Measurements from ENCODE around the gene DIS3L2. TPM values are rescaled to one million over a fixed set of nuclear protein-coding genes. Genes with fewer than 3 reads are reported as not detected.

DIS3L2 gene
- total RNA-seq, 2 donors from 2014 or later, result 39.5 to 42.4 TPM

DNA sequence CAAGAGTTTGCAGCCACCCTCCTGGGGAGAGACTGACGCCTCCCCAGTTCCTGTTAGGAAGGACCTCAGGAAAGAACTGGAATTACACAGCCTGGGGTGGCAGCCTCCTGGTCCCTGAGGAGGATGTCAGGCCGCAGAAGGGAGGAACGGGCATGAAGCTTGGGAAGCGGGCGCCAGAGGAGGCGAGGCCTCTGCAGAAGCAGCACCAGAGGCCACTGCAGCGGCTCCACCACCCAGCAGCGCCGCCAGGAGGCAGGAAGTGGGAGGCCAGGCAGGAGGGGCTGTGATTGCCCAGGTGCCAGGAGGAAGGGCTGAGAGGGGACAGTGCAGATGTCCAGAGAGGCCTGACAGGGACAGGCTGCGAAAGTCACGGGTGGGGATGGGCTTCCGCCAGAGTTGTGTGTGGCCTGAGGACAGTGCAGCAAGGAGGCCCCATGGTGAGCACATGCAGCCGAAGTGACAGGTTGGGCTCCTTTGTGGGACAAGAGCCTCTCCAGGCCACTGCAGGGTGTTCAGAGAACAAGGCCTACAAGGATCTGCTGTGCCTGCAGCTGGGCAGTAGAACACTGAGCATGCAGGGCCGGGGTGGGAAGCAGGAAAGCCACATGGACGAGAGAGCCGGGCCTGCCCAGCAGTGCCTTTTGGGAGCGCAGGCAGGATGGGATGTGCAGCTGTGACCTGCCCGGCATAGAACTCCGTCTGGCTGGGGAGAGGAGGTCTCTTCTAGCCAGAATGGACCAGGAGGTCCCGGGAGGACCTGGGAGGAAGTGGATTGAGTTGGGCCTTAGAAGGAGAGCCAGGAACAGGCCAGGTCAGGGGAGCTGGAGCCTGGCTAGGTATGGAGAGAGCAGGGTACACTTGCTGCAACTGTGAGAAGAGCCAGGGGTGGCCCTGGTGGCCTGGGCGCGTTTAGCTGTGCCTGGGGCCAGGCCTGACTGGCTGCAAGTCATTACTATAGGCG is 377.9 kb downstream of the DIS3L2 start:
- H3K9me3 Mint-ChIP-seq, result no peaks in the 10 kb centered on the region
- Histone ChIP-seq H3K4me3 (ENCODE audit: low read length) (no peak overlapping the region), H3K4me1 (ENCODE audit: control insufficient read depth, insufficient read depth, low read length) (no peaks in the 10 kb centered on the region), H3K9ac (ENCODE audit: extremely low read depth, low read length, poor library complexity, severe bottlenecking) (no peak overlapping the region), H3K27ac (ENCODE audit: low read depth, low read length) (no peak overlapping the region), H3K9me3 (ENCODE audit: control insufficient read depth, low read length) (no peaks in the 10 kb centered on the region), H3K27me3 (ENCODE audit: control insufficient read depth, insufficient read depth, low read length, poor library complexity, severe bottlenecking) (no peaks in the 10 kb centered on the region), H3K36me3 (ENCODE audit: control insufficient read depth, insufficient read depth, low read length) (no peaks in the 10 kb centered on the region)
- peaks cover 1% of the 10 kb centered on the region for H3K27me3 Mint-ChIP-seq (ENCODE audit: insufficient read depth)
- TF ChIP-seq, protein P1, sequence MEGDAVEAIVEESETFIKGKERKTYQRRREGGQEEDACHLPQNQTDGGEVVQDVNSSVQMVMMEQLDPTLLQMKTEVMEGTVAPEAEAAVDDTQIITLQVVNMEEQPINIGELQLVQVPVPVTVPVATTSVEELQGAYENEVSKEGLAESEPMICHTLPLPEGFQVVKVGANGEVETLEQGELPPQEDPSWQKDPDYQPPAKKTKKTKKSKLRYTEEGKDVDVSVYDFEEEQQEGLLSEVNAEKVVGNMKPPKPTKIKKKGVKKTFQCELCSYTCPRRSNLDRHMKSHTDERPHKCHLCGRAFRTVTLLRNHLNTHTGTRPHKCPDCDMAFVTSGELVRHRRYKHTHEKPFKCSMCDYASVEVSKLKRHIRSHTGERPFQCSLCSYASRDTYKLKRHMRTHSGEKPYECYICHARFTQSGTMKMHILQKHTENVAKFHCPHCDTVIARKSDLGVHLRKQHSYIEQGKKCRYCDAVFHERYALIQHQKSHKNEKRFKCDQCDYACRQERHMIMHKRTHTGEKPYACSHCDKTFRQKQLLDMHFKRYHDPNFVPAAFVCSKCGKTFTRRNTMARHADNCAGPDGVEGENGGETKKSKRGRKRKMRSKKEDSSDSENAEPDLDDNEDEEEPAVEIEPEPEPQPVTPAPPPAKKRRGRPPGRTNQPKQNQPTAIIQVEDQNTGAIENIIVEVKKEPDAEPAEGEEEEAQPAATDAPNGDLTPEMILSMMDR (conservative IDR thresholded peaks at IDR 0.05), result peak; percentile 68
- no peaks in the 10 kb centered on the region for H3K4me1 Mint-ChIP-seq
- 88 to 93% methylated on average over 17 to 23 of the region's 23 CpGs for WGBS, 2 experiments (ENCODE audit: insufficient coverage in 1 of 2, insufficient read length in 1 of 2)
- DNase-seq, result peak; percentile 89
- no peak overlapping the region for H3K4me3 Mint-ChIP-seq
- no peak overlapping the region for H3K27ac Mint-ChIP-seq
- no peaks in the 10 kb centered on the region for H3K36me3 Mint-ChIP-seq (ENCODE audit: low read depth)

DNA sequence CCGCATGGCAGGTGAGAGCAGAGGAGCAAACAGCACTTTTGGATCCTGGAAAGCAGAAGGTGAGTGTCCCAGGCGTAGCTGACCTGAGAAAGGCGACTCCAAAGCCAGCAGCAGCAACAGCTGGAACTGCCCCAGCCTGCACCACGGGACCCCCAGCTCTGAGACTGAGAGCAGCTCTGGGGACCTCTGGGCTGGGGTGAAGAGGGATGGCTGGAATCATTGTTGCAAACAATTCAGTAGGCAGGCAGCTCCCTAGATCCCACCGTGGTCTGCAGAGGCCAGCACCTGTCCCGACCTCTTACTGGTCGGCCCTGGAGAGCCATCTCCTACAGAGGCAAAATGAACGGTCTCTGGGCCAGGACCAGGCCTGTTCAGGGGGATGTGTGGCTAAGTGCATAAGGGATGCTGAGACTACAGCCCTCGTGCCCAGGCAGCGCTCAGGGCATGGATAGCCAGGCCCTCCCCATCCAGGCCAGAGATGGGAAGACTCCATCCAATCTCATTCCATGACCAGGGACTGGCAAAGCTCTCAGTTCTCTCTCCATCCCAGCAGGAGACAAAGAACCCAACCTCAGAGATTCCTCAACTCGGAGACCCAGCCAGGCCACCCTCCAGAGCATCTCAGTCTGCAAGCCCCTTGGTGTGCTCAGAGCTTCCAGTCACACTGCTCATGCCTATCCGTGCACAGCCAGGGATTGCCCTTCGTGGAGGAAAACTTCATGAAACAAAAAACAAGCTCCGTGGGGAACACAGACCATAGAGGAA is 378.8 kb downstream of the DIS3L2 start:
- TF ChIP-seq, protein P1 (conservative IDR thresholded peaks at IDR 0.05), result no peak
- peaks cover 1% of the 10 kb centered on the region for H3K27me3 Mint-ChIP-seq (ENCODE audit: insufficient read depth)
- Histone ChIP-seq H3K4me1 (ENCODE audit: control insufficient read depth, insufficient read depth, low read length) (no peaks in the 10 kb centered on the region), H3K27ac (ENCODE audit: low read depth, low read length) (no peak overlapping the region), H3K9me3 (ENCODE audit: control insufficient read depth, low read length) (no peaks in the 10 kb centered on the region), H3K27me3 (ENCODE audit: control insufficient read depth, insufficient read depth, low read length, poor library complexity, severe bottlenecking) (no peaks in the 10 kb centered on the region), H3K36me3 (ENCODE audit: control insufficient read depth, insufficient read depth, low read length) (no peaks in the 10 kb centered on the region), H3K9ac (ENCODE audit: extremely low read depth, low read length, poor library complexity, severe bottlenecking) (no peak overlapping the region), H3K4me3 (ENCODE audit: low read length) (no peak overlapping the region)
- no peak for DNase-seq
- no peak overlapping the region for H3K4me3 Mint-ChIP-seq
- peaks cover 3% of the 10 kb centered on the region for H3K4me1 Mint-ChIP-seq
- H3K9me3 Mint-ChIP-seq, result no peaks in the 10 kb centered on the region
- H3K36me3 Mint-ChIP-seq (ENCODE audit: low read depth), result no peaks in the 10 kb centered on the region
- 90 to 95% methylated on average over 7 to 14 of the region's 14 CpGs for WGBS, 2 experiments (ENCODE audit: insufficient coverage in 1 of 2, insufficient read length in 1 of 2)
- H3K27ac Mint-ChIP-seq, result no peak overlapping the region

DNA sequence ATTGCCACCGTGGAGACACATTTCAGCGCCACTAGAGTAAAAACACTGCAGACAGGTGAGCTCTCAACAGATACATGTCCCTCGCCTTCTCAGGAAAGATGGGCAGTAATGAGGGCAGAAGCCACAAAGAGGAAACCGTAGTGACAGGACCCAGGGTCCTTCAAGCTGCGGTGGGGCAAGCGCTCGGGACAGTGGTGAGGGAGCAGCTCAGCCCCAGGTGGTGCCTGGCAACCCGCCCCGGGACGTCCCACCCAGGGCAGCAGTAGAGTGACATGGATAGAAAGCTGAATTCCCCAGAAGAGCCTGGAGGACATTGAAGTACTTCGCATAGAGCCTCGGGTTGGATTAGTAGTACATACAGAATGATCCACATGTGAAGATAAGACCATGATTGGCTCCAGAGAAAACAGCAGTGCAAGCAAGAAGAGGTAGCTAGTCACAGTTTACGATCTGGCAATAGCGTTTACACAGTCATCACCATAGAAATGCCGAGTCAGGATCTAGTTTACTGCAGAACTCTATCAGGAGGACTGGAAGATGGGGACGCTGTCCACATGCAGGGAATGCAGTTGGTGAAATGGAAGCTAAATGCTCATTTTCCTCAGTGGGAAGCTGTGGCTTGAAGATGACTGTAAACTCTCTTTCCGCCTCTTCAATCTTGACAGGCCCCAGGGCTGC is 379.7 kb downstream of the DIS3L2 start:
- H3K36me3 Mint-ChIP-seq (ENCODE audit: low read depth), result no peaks in the 10 kb centered on the region
- H3K9ac ChIP-seq (ENCODE audit: extremely low read depth, low read length, poor library complexity, severe bottlenecking), result no peak overlapping the region
- no peak overlapping the region for H3K4me3 ChIP-seq (ENCODE audit: low read length)
- no peak overlapping the region for H3K27ac ChIP-seq (ENCODE audit: low read depth, low read length)
- no peaks in the 10 kb centered on the region for H3K27me3 ChIP-seq (ENCODE audit: control insufficient read depth, insufficient read depth, low read length, poor library complexity, severe bottlenecking)
- no peak overlapping the region for H3K4me3 Mint-ChIP-seq
- no peaks in the 10 kb centered on the region for H3K4me1 ChIP-seq (ENCODE audit: control insufficient read depth, insufficient read depth, low read length)
- H3K9me3 Mint-ChIP-seq, result no peaks in the 10 kb centered on the region
- H3K36me3 ChIP-seq (ENCODE audit: control insufficient read depth, insufficient read depth, low read length), result no peaks in the 10 kb centered on the region
- TF ChIP-seq, protein P1 (conservative IDR thresholded peaks at IDR 0.05), result no peak
- H3K9me3 ChIP-seq (ENCODE audit: control insufficient read depth, low read length), result no peaks in the 10 kb centered on the region
- no peak overlapping the region for H3K27ac Mint-ChIP-seq
- peaks cover 3% of the 10 kb centered on the region for H3K4me1 Mint-ChIP-seq
- H3K27me3 Mint-ChIP-seq (ENCODE audit: insufficient read depth), result peaks cover 4% of the 10 kb centered on the region
- 92 to 98% methylated on average over 12 to 17 of the region's 17 CpGs for WGBS, 2 experiments (ENCODE audit: insufficient coverage in 1 of 2, insufficient read length in 1 of 2)
- no peak for DNase-seq

Data from endodermal cell (in vitro differentiated cells).